GM21576 (cell line): ENCODE results near the gene EMSY.

Experiments used
- ATAC-seq: cut with Tn5 transposase; IDR thresholded peaks from one replicate; pipeline ENCODE4 v1.9.1; 2021; ENCODE audit warnings: mild to moderate bottlenecking, moderate library complexity; ENCODE audit not compliant: unreplicated experiment

The EMSY gene

GRCh38 chr11:76456571-76456970 is 11.8 kb downstream of the EMSY start:
- ATAC-seq = no peak

DNA sequence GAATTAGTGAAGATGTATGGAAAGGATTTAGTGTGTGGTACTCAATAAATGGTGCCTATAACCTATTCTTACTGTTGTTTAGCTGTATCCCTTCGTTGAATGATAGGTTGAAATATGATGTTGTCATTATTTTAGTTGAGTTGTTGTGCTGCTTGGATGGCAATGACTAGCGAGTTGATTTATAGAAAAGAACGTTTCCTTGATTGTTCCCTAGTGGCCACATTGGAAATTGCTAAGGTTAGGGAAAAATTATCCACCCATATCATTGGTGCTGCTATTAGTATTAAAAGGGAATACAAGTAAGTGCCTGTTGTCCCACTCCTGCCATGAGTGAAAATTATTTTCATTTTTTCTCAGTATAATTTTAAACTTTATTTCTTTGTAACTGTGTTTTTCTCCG is 14.5 kb downstream of the EMSY start:
- no peak for ATAC-seq

DNA sequence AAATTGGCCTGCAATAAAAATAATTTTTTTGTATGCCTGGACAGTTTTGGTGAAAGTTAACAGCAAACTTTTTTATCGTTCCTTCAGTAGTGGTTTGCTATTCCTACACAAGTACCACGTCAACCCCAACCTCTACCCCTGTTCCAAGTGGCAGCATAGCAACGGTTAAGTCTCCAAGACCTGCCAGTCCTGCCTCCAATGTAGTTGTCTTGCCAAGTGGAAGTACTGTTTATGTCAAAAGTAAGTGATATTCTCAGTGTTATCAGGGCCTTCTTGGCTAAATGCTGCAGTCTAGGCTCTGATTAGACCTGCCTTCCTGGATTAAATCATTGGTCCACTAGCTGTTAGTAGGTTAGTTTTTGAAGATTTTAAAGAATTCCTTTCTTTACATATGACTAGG is 15.0 kb downstream of the EMSY start:
- ATAC-seq = no peak

GRCh38 chr11:76462317-76462716 is 17.5 kb downstream of the EMSY start:
- ATAC-seq = no peak

- ATAC-seq = no peak
These were observed 20.9 kb downstream of the EMSY start for GRCh38 chr11:76465701-76466100.

DNA sequence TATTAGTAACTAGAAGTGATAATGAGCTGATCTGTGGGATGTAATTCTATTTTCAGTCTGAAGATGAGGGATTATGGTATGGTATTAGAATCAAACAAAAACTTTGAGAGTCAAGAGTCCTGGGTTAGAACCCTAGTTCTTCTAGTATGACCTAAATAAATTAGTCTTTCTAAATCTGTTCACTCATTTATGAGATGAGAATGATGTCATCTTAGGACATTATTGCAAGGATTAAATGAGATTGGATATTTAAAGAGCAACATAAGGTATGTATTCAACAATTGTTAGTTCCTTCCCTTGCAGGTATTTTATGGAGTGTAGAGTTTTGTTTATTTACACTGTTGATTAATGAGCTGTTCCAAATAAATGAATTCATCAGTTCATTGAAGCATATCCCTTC is 21.8 kb downstream of the EMSY start:
- no peak for ATAC-seq

- ATAC-seq = no peak
These were observed 24.3 kb downstream of the EMSY start for GRCh38 chr11:76469141-76469540.

GRCh38 chr11:76471382-76471781 is 26.6 kb downstream of the EMSY start:
- ATAC-seq = no peak

DNA sequence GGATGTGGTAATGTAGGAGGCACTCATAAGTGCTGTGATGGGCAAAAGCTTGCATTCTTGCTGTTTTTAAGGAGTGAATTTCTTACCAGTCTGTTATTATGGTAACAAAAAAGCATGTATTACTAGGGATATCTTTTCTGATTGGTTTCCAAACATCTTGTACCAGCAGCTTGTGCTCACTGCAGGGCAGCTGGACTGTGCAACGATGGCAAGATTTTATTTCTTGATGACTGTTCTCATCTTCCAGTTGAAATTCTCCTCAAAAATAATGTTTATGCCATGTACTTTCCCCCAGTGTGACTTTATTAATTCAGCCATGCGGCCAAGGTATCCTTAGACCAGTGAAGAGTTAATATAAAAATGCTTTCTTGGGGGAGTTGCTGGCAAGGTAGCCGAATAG is 35.4 kb downstream of the EMSY start:
- no peak for ATAC-seq

GRCh38 chr11:76491644-76492043 is 46.8 kb downstream of the EMSY start:
- no peak for ATAC-seq

DNA sequence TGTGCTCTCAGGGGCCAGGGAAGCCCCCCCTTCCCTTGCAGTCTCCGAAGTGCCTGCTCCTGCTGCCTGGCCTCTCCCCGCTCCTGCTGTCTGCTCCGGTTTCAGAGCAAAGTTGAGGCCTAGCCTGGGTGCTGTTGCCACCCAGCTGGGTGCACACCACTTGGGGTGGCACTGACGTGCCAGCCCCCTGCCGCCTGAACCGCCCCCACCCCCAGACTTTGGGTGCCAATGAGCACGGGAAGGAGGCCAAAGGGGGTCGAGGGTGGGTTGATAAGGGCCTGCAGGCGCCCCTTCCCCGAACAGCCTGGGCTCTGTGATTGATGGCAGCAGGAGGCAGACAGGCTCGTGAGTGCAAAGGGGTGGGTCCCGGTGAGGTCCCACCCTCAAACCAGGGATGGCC is 48.2 kb downstream of the EMSY start:
- no peak for ATAC-seq

GRCh38 chr11:76493626-76494539 is 49.1 kb downstream of the EMSY start:
- ATAC-seq = no peak

DNA sequence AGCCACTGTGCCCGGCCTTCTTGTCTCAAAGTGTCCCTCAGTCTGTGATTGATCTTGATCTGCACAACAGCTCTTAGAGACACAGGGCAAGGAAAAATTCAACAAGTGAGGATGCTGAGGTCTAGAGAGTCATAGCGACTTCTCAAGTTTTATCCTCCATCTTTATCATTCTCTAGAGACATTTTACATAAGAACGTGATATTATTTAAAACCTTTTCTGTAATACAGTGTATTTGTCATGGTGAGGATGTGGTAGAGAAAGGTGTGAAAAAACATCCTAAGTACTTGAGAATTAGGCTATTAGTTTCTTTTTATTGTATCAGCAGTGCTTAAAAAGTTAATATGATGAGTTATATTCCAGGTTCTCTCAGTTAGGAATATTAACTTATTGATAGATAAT is 50.2 kb downstream of the EMSY start:
- ATAC-seq = no peak

GRCh38 chr11:76496174-76496573 is 51.4 kb downstream of the EMSY start:
- no peak for ATAC-seq

DNA sequence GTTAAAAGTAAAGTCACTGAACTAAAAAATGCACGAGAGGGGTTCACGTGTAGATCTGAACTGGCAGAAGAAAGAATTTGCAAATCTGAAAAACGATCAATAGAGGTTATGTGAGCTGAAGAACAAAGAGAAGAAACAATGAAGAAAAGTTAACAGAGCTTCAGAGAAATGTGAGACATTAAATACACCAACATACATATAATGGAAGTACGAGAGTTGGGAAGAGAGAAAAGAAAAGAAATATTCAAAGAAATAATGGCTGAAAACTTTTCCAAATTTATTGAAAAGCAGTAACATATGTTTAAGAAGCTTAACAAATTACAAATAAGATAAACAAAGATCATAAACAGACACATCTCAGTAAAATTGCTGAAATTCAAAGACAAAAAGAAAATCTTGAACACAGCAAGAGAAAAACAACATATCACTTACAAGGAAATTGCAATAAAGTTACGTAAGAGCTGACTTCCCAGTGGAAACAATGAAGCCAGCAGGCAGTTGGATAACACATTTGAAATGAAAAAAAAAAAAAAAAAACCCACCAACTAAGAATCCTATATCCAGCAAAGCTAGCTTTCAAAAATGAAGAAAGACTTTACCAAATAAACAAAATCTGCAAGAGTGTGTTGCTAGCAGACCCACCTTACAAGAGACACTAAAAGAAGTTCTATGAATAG is 56.8 kb downstream of the EMSY start:
- no peak for ATAC-seq

DNA sequence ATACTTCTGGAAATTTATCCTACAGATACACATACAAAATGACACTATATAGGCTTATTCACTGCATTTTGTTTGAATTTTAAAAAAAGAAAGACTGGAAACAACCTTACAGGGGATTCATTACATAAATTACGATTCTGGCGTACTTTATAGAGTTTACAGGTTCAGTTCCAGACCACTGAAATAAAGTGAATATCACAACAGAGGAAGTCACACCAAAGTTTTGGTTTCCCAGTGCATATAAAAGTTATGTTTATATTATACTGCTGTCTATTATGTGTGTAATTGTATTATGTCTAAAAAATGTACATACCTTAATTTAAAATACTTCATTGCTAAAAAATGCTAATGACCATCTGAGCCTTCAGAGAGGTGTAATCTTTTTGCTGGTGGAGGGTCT is 62.0 kb downstream of the EMSY start:
- no peak for ATAC-seq

DNA sequence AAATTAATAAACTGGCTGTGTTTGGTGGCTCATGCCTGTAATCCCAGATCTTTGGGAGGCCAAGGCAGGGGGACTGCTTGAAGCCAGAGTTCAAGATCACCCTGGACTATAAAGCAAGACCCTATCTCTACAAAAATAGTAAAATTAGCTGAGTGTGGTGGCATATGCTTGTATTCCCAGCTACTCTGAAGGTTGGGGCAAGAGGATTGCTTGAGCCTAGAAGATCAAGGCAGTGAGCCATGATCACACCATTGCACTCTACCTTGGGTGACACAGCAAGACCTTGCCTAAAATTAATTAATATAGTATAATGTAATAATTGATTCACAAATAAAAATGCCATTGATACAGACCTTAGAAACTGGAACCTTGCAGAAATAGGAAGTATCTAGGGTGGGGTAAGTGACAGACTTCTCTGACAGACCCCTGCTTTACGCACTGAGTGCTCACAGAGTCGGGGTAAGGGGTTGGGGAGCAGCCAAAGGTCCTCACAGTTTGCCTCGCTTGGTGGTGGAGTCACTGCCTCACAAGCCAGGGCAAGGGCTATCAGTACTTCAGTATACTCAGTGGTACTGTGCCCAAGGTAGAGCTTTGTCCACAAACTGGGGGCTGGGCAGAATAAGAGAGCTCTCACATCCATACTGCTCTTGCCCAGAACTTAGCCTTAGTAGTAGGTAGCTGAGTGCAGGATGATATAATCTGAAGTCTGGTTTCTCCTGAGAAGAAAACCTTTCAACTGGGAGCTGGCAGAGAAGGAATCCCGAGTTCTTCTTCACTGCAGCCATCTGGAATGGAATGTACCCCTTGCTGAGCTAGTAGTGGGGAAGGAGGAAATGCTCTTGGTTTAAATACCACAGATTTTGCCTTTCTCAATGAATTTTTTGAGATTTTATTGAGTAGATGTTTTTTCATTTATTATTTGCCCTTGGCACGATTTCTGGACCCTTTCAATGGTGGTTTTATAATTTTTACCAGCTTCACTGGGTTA is 65.5 kb downstream of the EMSY start:
- ATAC-seq = no peak

- ATAC-seq = no peak
These were observed 68.2 kb downstream of the EMSY start for GRCh38 chr11:76512851-76513653.

DNA sequence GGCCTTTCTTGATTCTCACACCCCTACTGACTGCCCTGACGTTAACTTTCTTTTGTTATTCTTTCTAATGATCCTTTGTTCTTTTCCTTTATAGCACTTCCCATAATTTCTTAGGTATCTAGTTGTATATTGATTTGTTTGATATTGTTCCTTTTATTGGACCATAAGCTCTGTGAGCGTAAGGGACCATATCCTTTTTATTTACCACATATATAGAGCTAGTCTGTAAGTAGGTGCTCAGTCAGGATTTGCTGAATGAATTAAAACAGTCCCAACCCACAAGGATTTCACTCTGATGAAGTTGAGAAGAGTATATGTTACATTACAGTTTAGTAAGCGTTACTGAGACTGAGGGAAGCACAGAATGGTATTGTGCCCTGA is 68.8 kb downstream of the EMSY start:
- ATAC-seq = no peak

DNA sequence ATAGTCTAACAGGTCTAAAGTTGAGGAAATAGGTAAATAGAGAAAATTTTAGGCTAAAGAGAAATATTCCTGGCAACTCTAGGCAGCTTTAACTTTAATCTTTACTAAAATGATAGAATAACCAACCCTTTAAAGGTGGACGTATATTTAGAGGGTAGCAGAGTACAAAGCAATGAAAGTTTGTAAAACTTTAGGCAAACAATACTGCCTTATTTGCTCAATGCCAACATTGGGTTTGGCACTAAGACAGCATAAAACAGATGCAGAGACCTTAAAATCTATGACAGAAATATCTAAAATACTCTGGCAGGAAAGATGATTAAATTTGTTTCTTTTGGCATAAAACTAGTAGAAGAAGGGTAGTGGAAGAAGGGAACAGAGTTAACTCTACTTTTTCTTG is 70.7 kb downstream of the EMSY start:
- no peak for ATAC-seq
